Measurements from ENCODE around the gene PRTN3.
A peak's percentile ranks its signal among the peaks of the same experiment; 100 is the strongest.

PRTN3 gene

GRCh38 chr19:840519-841206, at the start of gene PRTN3:
TSS of gene PRTN3 (plus strand) at chr19:840999. CDS start at chr19:841009, 10 bp downstream.
- no peak for DNase-seq (ENCODE audit: low spot score)

- DNase-seq (ENCODE audit: low spot score): no peak
Observed at GRCh38 chr19:791007-791566, 49.7 kb upstream of the PRTN3 start.

GRCh38 chr19:791567-792305, 49.1 kb upstream of the PRTN3 start:
- no peak for DNase-seq (ENCODE audit: low spot score)

- DNase-seq (ENCODE audit: low spot score): no peak
Observed at GRCh38 chr19:792306-792885, 48.4 kb upstream of the PRTN3 start.

- no peak for DNase-seq (ENCODE audit: low spot score)
Observed at GRCh38 chr19:793806-794205, 47.0 kb upstream of the PRTN3 start.

- no peak for DNase-seq (ENCODE audit: low spot score)
Observed at GRCh38 chr19:795073-795611, 45.7 kb upstream of the PRTN3 start.

GRCh38 chr19:795691-796581, 44.9 kb upstream of the PRTN3 start:
- no peak for DNase-seq (ENCODE audit: low spot score)

GRCh38 chr19:796692-797527, 43.9 kb upstream of the PRTN3 start, which contains the start of gene PTBP1:
TSS of gene PTBP1 (plus strand) at chr19:797452. CDS start at chr19:797498, 46 bp downstream.
- DNase-seq (ENCODE audit: low spot score): peak; percentile 99

- DNase-seq (ENCODE audit: low spot score): peak; percentile 99
Observed at GRCh38 chr19:797528-798414, 43.0 kb upstream of the PRTN3 start.

GRCh38 chr19:798415-799075, 42.3 kb upstream of the PRTN3 start:
- DNase-seq (ENCODE audit: low spot score): no peak

GRCh38 chr19:799076-799881, 41.5 kb upstream of the PRTN3 start:
- no peak for DNase-seq (ENCODE audit: low spot score)

- DNase-seq (ENCODE audit: low spot score): peak; percentile 20
Observed at GRCh38 chr19:800360-801029, 40.3 kb upstream of the PRTN3 start.

GRCh38 chr19:801030-801860, 39.6 kb upstream of the PRTN3 start:
- peak; percentile 71 for DNase-seq (ENCODE audit: low spot score)

- DNase-seq (ENCODE audit: low spot score): peak; percentile 75
Observed at GRCh38 chr19:801861-802497, 38.8 kb upstream of the PRTN3 start.

- no peak for DNase-seq (ENCODE audit: low spot score)
Observed at GRCh38 chr19:802498-803098, 38.2 kb upstream of the PRTN3 start.

GRCh38 chr19:803099-803561, 37.7 kb upstream of the PRTN3 start:
- DNase-seq (ENCODE audit: low spot score): no peak

Data from GM03348 (cell line).